HCT116 (cell line): ENCODE results near the gene MAP4.

Experiments
- EGR1 ChIP-seq: IDR thresholded peaks from 2 replicates; pipeline ENCODE4 v1.6.1; 2012; ENCODE audit warnings: low read depth
- ELF1 ChIP-seq: IDR thresholded peaks from 2 replicates; pipeline ENCODE4 v1.6.1; 2012; ENCODE audit warnings: low read depth, borderline replicate concordance
- EZH2 ChIP-seq: fragments of 200-600 bp; sonication (generic); IDR thresholded peaks from 2 replicates; pipeline ENCODE4 v1.6.1; 2017; ENCODE audit warnings: antibody characterized with exemption, mixed run types
- POLR2A ChIP-seq: IDR thresholded peaks from 2 replicates; pipeline ENCODE4 v1.7.0; 2011; ENCODE audit warnings: borderline replicate concordance; ENCODE audit not compliant: insufficient read depth, insufficient read length; ENCODE audit errors: extremely low read depth
- SP1 ChIP-seq: IDR thresholded peaks from 2 replicates; pipeline ENCODE4 v1.6.1; 2012; ENCODE audit warnings: low read depth
- SRF ChIP-seq: IDR thresholded peaks from 2 replicates; pipeline ENCODE4 v1.6.1; 2012; ENCODE audit warnings: low read depth
- YY1 ChIP-seq: IDR thresholded peaks from 2 replicates; pipeline ENCODE4 v1.6.1; 2011; ENCODE audit warnings: low read length, low read depth, moderate library complexity, mild to moderate bottlenecking; ENCODE audit not compliant: insufficient replicate concordance; ENCODE audit errors: extremely low read depth
- ZFX ChIP-seq: fragments of 450-650 bp; IDR thresholded peaks from 2 replicates; pipeline ENCODE4 v1.6.1; 2017
- TF ChIP-seq, protein P1 (sequence below), 3 experiments: fragments of 200-600 bp in 1 of 3; sonication (generic) in 1 of 3; IDR thresholded peaks in 2 of 3; conservative IDR thresholded peaks in 1 of 3; 2 replicates each; pipeline ENCODE4 v1.5.1; 2012 to 2017; ENCODE audit warnings: low read depth in 2 of 3, low read length in 2 of 3, antibody characterized with exemption in 1 of 3, borderline replicate concordance in 1 of 3, control low read depth in 1 of 3, mild to moderate bottlenecking in 1 of 3, mixed read lengths in 1 of 3, mixed run types in 1 of 3, moderate library complexity in 1 of 3; ENCODE audit not compliant: insufficient read depth in 1 of 3
- TF ChIP-seq, protein P2 (sequence below): IDR thresholded peaks from 2 replicates; pipeline ENCODE4 v1.6.1; 2011; ENCODE audit warnings: mild to moderate bottlenecking, low read length, moderate library complexity; ENCODE audit not compliant: insufficient replicate concordance; ENCODE audit errors: extremely low read depth
- TF ChIP-seq, protein P3 (sequence below): IDR thresholded peaks from 2 replicates; pipeline ENCODE4 v1.6.1; 2012

DNA sequence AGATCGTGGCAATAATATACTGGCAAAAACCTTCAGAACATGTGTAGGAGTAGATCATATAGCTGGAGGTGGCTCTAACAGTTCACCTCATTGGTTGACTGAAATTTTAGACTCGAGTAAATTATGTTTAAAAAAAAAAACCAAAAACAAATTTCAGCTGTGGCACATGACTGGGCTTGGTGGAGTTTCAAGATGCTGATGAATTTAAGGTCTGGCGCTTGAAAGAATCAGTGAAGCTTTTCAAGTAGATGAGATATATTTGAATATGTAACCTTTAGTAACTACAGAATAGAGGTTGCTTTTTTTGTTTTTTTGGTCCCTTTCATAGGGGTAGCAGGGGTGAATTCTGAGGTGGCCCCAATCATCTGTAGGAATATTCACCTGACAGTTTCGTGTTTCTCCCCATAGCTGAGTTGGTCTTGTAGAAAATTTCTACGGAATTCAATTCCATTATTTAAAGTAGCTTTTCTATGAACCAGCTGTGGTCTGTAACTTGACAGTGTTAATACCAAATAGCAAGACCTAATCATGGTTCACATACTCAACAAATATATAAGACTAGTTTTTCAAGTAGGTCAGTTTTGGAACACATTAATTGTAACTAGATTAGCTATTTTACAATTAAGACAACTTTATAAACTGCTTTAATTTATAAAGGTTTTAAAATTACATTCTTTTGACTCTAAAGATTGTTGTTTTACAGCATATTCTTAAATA lies 65.6 kb downstream of the MAP4 start:
- TF ChIP-seq, protein P1, sequence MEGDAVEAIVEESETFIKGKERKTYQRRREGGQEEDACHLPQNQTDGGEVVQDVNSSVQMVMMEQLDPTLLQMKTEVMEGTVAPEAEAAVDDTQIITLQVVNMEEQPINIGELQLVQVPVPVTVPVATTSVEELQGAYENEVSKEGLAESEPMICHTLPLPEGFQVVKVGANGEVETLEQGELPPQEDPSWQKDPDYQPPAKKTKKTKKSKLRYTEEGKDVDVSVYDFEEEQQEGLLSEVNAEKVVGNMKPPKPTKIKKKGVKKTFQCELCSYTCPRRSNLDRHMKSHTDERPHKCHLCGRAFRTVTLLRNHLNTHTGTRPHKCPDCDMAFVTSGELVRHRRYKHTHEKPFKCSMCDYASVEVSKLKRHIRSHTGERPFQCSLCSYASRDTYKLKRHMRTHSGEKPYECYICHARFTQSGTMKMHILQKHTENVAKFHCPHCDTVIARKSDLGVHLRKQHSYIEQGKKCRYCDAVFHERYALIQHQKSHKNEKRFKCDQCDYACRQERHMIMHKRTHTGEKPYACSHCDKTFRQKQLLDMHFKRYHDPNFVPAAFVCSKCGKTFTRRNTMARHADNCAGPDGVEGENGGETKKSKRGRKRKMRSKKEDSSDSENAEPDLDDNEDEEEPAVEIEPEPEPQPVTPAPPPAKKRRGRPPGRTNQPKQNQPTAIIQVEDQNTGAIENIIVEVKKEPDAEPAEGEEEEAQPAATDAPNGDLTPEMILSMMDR (IDR thresholded peaks at IDR 0.05 in 2 of 3, conservative IDR thresholded peaks at IDR 0.05 in 1 of 3; ENCODE audit: borderline replicate concordance in 1 of 3, insufficient read depth in 1 of 3, low read depth in 2 of 3, low read length in 2 of 3), result no peak
- TF ChIP-seq YY1 (no peak), EGR1 (no peak), POLR2A (no peak), ZFX (no peak), EZH2 (no peak), ELF1 (no peak), SP1 (no peak), SRF (no peak)
- TF ChIP-seq, protein P2, sequence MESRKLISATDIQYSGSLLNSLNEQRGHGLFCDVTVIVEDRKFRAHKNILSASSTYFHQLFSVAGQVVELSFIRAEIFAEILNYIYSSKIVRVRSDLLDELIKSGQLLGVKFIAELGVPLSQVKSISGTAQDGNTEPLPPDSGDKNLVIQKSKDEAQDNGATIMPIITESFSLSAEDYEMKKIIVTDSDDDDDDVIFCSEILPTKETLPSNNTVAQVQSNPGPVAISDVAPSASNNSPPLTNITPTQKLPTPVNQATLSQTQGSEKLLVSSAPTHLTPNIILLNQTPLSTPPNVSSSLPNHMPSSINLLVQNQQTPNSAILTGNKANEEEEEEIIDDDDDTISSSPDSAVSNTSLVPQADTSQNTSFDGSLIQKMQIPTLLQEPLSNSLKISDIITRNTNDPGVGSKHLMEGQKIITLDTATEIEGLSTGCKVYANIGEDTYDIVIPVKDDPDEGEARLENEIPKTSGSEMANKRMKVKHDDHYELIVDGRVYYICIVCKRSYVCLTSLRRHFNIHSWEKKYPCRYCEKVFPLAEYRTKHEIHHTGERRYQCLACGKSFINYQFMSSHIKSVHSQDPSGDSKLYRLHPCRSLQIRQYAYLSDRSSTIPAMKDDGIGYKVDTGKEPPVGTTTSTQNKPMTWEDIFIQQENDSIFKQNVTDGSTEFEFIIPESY, result no peak
- TF ChIP-seq, protein P3, sequence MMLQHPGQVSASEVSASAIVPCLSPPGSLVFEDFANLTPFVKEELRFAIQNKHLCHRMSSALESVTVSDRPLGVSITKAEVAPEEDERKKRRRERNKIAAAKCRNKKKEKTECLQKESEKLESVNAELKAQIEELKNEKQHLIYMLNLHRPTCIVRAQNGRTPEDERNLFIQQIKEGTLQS, result no peak
